GM12875 (cell line): ENCODE measurements around the gene SLC35F3.
A peak's percentile ranks its signal among the peaks of the same experiment; 100 is the strongest.

Experiments used
- H3K4me3 ChIP-seq: one replicate; pipeline ENCODE4 v1.5.1; 2011; ENCODE audit warnings: low read depth, low read length, control low read depth
- CTCF ChIP-seq: IDR thresholded peaks from 2 replicates; pipeline ENCODE4 v1.5.1; 2011; ENCODE audit warnings: low read depth, mild to moderate bottlenecking, control low read depth, inconsistent platforms, low read length, moderate library complexity, borderline replicate concordance; ENCODE audit not compliant: insufficient read depth

The SLC35F3 gene

GRCh38 chr1:234345237-234345636, 440.8 kb downstream of the SLC35F3 start:
- no peak overlapping the region for H3K4me3 ChIP-seq
- no peak for TF ChIP-seq CTCF

- no peak for TF ChIP-seq CTCF
- H3K4me3 ChIP-seq: no peak overlapping the region
These were observed 444.5 kb downstream of the SLC35F3 start for GRCh38 chr1:234348964-234349363.

- no peak for TF ChIP-seq CTCF
- no peak overlapping the region for H3K4me3 ChIP-seq
These were observed 451.5 kb downstream of the SLC35F3 start for GRCh38 chr1:234355782-234356510.

- peak overlapping the region; percentile 70 for H3K4me3 ChIP-seq
These were observed 452.3 kb downstream of the SLC35F3 start for GRCh38 chr1:234356615-234357269.

GRCh38 chr1:234357831-234358230, 453.4 kb downstream of the SLC35F3 start:
- peak overlapping the region; percentile 70 for H3K4me3 ChIP-seq
- TF ChIP-seq CTCF: no peak

GRCh38 chr1:234361102-234361603, 456.7 kb downstream of the SLC35F3 start:
- H3K4me3 ChIP-seq: no peak overlapping the region
- TF ChIP-seq CTCF: no peak

GRCh38 chr1:234362558-234362957, 458.1 kb downstream of the SLC35F3 start:
- H3K4me3 ChIP-seq: no peak overlapping the region
- no peak for TF ChIP-seq CTCF
